AG08396 (cell line): Measurements from ENCODE around the gene ETV6.

Experiments used
- DNase-seq: peaks from one replicate; pipeline ENCODE4 v3.0.0; 2012; ENCODE audit warnings: low spot score, mixed read lengths

Gene ETV6

DNA sequence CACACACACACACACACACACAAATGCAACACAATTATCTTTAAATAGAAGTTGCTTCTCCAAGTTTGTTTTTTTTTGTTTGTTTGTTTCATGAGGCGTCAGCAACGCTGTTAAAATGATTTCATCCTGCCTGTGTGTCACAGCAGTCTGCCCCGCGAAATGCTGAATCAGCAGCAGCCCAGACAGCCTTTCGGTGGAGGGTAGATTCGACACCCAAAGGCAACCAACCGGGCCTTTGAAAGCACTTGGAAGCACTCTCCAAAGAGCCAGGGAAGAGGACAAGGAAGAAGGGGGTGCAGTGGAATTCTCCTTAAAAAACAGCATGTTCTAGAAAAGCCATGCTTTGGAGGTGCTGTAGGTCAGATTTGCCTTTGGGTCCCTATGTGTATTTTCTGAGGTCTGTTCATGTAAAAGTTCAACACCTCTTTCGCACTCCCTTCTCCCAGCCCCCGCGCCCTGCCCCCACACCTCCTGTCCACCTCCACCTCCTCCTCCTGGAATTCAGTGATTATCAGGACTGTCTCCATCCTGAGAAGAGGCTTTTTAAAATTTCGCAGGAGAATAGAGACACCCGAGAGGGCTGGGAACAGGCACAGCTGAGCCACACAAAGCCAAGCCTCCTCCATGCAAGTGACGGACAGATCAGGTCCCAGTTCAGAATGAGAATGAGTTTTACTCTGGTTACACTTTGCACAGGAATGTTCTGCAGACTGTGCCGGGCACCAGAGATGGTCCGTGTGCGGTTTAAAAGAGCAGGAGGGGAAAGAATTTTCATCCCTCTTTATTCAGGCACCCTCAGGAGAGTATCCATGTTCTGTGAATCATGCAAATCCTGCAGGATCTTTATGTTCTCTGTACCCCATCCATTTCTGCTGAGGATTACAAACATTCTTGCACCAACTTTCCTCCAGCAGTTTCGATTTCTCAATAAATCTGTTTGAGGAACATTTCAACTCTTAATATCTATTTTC, 177.9 kb downstream of the ETV6 start:
- DNase-seq = no peak

DNA sequence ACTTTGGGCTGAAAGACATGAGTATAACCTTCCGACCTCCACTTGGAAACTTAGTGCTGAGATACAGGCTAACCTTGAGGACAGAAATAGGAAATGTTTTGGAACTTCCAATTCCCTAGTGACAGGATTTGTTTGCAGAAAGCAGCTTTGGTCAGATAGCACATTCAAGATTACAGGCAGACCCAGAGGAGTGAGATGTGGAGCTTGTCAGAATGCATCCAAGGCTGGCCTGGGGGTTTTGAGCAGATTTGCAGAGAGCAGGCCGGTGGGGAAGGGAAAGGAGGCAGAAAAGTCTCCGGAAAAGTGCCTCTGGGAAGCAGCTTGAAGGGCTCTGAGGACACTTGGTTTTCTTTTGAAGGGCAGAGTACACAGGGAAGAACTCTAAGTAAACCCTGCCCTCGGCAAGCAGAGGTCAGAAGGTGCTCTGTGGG, 180.3 kb downstream of the ETV6 start:
- no peak for DNase-seq

DNA sequence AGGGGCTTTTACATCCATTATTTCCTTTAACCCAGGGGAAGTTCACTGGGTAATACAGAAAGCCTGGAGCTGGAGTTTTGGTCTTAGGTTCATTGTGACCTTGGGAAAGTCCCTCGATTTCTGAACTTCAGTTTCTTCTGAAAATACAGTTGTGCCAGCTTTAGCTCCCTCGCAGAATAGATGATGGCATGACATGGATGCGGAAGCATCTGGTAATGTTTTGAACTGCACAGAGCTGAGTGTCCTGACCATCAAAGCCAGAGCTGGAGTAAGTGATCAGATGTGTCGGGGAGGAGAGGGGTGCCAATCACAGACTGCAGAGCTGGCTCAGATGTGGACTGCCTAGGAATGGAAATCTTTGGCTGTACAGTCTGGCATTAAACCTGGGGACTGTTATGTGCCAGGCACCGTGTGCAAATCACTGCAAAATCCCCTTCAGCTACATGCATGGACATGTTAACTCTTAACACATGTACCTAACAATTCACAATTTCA, 180.9 kb downstream of the ETV6 start:
- DNase-seq = no peak

DNA sequence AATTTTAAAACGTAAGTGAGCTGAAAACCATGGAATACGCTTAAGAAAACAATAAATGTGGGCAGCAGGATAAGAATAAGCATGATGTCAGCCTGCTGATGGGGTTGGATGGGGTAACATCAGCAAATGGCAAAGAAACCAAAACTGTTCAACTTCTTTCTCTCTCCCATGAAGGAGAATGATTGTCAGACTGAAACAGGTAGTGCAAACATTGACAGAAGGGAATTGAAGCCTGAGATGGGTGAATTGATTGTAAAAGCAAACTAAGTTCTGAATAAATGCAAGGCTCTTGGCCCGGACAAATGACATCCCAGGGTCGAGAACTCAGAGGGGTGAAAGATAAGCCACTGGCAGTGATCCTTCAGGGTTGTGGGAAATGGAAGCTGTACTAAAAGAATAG, 182.6 kb downstream of the ETV6 start:
- no peak for DNase-seq

DNA sequence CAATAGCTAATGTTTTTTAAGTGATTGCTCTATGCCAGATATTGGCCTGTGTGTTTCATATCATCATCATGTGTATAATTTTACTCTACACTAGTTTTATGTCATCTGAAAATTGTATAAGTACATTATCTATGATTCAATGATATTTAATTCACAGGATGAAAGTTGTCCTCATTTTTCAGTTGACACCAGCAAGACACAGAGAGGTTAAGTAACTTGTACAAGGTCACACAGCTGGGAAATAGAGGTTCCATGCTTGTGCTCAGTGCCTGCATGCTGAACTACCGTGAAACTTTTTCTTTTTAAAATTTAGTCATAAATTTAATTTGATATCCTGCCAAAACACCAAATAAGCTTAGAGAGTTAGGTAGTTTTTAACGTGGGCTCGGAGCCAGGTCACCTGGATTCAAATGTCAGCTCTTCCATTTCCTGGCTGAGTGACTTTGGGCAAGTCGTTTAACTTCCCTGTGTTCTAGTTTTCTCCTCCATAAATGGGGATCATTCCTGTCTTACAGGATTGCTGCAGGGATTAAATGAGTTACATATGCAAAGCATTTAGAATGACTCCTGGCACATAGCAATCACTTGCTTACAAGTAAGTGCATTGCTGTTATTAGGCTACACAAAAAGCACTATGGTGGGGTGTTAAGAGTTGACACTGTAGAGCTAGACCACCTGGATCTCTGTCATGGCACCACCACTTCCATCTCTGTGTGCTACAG, 183.9 kb downstream of the ETV6 start:
- no peak for DNase-seq

DNA sequence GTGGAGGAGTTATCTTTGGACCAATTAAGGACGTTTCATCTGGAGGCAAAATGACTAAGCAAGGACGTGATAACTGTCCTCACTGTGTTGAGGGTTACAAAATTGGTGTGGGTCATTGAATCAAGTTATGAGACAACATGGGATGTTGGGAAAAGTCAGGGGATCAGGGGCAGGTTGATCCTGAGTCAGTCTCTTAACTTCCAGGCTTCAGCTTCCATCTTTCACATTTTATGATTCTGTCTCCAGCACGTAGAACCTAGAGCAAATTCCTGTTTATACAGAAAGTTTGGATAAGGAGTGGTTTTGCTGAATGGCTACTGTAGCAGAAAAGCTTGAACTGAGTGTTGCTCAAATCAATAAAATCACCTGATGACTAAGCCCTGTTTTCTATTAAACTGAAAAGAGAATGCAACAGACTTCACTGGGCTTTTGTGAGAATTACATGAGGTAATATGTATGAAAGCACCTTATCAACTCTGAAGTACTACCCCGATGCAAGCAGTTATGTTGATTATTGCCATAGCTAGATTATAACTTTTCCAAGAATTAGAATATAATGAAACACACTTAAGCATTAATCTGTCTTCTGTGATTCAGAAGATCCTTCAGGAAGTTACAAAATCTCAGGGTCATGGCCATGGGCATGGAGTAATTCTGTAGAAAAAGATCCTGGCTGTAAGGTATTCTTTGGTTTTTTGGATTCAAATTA, 184.8 kb downstream of the ETV6 start:
- DNase-seq = no peak

DNA sequence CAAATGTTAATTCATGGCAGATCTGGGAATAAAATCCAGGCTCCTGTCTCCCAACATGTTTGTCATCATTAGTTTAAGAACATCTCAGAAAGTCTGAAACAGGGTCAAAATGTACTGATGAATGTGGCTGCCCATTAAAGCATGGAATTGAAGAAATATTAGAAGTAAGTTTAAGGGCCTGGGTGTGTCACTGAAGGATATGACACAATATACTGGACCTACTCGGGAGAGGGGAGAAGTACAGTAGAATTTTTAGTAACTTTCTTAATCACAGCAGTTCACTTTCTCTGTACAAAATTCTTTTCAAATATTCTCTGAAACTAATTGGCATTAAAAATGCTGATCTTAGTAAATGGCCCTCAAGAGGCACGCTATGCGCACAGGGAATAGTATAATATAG, 185.5 kb downstream of the ETV6 start:
- no peak for DNase-seq

DNA sequence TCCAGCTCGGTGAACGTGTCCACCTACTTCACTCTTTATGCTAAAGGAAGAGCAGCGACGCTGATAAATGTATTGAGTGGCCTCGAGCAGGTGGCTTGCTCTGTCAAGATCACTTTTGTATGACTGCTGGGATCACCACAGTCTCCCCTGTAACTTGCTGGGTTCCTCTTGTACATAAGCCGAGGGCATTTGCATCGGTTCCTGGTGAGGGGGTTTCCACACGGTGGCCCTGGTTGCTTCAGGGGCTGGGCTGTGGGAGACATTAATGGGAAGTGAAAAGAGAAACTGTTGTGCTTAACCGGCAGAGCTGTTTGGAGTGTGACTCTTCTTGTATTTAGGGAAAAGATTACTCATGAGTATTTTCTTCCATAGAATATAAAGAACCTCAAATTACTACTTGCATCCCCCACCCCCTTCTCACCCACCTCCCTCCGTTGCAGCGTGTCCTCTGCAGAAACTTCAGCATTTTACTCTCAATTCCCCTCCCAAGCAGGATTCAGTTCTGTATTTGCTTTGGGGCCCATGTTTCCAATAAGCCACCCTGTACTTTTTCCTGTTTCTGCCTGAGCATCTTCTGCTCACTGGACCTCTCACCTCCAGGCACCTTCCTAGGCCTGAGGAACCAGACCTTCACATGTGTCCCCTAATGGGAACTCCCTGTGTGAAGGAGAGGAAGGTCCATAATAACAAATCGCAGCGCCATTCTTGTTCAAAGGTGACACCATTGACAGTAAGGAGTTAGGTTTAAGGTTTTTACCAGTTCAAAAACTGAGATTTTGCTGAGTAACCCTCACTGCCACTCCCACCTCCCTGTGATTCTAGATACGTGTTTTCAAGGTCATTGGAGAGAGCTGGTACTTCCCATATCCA, 187.0 kb downstream of the ETV6 start:
- DNase-seq = no peak

DNA sequence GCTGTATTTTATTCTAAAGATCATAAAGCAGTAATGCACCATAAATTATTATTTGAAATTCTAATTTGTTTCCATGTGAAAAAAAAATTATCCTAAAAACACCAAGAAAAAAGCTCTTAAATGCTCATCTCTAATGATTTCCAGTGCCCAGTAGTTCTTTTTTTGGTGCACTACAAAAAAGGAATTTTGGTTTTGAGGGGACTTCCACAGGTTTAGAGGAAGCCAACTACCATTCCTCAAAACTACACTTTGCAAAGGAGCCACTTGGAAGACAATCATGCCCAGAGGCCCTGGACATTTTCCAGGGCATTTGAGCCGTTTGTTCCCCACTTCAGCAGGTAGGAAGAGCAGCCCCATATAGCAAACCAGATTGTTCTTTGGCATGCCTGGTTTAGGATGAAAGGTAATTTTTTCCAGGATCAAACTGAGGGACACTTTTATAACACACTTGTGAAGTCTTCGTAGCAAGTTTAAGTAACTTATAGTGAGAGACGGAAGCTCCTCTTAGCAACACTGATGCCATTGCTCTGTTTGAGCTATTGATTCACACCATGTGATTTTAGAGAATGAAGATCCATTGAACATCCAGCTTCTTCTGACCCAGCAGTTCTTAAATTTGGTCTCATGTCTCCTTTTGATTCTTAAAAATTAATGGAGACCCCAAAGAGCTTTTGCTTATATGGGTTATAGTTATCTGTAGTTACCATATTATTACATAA, 187.9 kb downstream of the ETV6 start:
- DNase-seq = no peak

DNA sequence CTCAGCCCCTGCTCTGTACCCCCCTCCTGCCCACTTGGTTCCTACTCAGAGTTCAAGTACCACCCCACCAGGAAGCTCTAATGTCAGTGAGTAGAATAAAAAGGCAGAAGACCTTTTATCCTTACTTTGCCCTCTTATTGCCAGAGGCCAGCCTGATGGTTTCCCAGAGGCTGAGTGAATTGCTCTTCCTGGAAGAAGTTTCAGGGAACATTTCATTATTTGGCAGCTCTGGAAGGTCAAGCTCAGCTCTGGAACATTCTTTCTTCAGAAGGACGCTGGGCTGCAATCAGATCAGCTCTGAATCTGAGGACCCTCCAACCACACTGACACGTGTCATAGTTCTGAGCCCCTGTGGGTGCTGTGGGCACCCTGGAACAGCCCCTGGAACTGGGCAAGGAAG, 188.9 kb downstream of the ETV6 start:
- DNase-seq = no peak

DNA sequence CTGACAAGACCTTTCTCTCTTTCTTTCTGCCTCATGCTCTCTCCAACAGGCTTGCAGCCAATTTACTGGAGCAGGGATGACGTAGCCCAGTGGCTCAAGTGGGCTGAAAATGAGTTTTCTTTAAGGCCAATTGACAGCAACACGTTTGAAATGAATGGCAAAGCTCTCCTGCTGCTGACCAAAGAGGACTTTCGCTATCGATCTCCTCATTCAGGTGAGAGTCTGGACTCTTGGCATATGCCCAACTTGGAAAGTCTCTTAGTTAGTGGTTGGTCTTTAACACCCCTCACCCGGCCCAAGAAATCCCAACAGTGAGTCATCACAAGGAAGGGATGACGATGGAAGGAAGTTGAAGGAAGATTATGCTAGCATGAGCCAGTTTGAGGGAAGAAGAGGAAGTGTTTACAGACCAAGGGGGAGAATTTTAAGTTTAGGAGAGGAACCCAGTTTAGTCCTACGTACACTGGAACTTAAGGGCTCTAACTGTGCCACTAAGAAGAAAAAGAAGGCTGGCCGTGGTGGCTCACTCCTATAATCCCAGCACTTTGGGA, 189.7 kb downstream of the ETV6 start:
- DNase-seq = no peak

DNA sequence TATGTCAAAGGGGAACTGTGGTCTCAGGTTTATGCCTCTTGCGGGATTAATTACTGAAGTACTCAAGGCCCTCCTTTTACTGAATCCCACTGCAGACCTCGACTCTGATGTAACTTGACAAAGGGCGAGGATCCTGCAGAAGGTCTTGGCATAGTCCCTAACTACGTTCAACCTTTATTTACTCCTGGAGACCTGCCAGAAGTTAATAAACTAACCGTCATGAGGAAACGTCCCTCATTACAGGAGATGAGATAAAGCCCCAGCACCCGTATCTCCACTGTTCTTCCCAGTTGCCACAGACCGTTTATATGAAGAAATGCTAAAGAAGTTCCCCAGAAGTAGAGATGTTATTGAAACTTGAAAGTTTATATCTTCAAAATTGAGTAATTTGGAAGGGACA, 190.9 kb downstream of the ETV6 start:
- no peak for DNase-seq

DNA sequence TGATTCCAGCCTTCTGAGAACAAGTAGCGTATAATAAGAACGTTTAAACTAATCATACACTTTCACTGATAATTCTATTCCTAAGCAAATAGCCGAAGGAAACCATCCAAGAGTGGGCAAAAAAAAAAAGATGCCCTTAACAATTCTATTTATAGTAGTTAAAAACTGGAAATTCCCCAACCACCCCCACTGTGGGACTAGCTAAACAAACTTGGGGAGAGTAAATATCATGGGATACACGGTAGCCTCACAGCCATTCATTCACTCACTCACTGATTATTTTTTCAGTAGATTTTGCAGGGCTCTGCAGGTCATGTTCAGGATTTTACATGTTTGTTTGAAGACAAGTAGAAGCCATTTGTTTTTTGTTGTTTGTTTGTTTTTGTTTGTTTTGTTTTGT, 197.0 kb downstream of the ETV6 start:
- no peak for DNase-seq

DNA sequence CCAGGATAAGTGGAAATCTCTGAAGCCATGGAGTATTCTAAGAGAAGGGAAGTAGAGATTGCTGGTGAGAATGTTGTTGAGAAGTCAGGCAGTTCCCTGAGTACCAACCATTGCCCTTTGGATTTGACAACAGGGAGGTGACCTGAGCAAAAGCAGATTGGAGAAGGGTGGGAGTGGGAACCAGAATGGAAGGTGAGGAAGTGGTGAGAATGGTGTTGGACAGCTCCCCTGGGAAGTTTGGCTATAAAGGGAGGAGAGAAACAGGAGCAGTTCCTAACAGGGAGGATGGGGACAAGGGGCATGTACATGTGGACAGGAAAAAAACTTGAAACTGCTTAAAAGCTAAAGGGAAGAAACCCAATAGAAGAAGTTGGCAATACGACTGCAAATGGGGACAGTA, 198.1 kb downstream of the ETV6 start:
- no peak for DNase-seq

DNA sequence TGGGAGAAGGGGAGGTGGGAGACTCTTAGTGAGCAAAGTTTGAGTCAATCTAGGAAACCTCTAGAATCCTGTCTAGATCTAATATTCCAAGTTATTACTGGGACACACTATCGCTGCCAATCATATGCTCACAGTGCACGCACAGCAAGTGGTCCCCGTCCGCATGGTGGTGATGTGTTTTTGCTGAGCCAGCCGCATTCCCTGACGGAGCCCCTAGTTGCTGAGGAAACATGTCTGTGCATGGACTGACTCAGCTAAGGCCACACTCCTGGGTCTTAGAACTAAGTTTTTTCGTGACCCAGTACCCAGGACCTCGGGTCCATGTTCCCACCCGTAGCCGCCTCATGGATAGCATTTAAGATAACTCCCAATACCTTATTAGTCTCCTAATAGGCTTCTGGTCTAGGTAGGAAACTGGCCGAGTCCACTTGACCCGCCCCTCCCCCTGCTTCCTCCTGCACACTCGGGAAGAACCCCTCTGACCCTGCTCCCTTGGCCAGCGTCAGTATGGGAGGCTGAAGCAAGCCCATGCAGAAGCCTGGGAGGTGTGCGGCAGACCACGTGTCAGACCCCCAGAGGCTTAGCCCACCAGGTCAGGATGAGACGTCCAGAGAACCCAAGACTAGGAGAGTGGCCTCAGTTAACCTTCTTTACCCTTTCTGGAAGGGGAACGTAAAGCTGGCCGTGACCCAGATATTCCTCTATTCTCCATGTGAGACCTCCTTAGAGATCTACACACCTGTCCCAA, 200.5 kb downstream of the ETV6 start:
- DNase-seq = no peak

DNA sequence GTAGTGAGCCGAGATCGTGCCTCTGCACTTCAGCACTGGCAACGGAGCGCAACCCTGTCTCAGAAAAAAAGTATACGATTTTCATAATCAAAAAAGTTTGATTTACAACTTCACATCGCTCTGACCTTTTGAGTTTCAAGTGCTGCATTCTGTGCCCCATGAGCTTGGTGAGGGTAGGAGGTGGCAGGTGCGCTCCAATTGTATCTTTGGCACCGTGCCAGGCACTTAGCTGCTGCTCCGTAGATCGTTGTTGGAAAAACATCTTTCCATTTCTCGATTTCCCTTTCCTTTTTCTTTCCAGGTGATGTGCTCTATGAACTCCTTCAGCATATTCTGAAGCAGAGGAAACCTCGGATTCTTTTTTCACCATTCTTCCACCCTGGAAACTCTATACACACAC, 203.7 kb downstream of the ETV6 start:
- DNase-seq = no peak

DNA sequence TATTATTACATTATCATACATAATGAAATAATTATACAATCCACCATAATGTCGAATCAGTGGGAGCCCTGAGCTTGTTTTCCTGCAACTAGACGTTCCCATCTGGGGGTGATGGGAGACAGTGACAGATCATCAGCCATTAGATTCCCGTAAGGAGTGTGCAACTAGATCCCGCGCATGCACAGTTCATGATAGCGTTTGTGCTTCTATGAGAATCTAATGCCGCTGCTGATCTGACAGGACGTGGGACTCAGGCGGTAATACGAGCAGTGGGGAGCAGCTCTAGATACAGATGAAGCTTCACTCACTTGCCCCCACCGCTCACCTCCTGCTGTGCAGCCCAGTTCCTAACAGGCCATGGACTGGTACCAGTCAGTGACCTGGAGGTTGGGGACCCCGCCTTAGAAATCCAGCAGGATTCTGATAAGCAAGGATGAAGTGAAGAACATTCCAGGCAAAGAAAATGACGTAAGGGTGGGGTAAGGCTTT, 204.6 kb downstream of the ETV6 start:
- DNase-seq = no peak

DNA sequence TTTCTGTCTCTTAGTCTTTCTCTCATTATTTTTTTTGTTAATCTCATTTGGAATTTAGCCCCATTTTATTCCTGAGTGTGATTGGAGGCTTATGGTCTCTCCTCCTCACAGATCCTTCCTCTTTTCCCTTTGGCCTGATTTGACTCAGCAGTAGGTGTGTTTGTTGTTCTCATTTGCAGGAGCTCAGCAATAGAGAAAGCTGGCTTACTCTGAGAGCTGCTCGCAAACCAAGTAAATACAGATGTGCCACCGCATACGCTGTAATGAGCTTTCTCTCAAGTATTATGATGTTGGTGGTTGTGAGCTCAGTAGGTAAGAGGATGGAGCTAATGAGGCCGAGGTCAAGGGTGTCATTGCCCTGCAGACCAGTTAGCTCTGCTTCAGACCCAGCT, 206.5 kb downstream of the ETV6 start:
- DNase-seq = no peak

DNA sequence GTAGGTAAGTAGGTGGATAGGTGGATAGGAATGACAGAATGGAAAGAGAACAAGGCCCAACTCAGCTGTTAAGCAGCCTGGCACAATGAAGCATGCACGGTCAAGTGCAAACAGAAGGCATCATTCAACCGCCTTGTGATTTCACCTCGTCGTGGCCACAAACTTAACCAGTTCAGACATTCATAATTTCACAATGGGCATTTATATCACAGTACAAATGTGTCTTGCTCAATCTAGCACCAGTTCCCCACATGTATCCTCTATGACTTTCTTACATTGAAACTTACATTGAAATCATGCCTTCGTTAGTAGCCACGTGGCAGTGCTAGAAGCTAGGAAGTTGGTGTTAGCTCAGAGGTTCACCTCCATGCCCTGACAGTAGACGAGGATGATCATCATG, 207.5 kb downstream of the ETV6 start:
- DNase-seq = no peak
